HG02852 (cell line): ENCODE data around the gene LMNTD1.

Experiments
- ATAC-seq: cut with Tn5 transposase; IDR thresholded peaks from one replicate; pipeline ENCODE4 v1.9.1; 2021; ENCODE audit warnings: mild to moderate bottlenecking, moderate library complexity; ENCODE audit not compliant: unreplicated experiment

Gene LMNTD1

GRCh38 chr12:25556153-25556552 lies 3.1 kb upstream of the LMNTD1 start:
- ATAC-seq: no peak

GRCh38 chr12:25552681-25553080 lies 402 bp downstream of the LMNTD1 start:
- ATAC-seq: no peak

- ATAC-seq: no peak
These were observed 2.9 kb downstream of the LMNTD1 start for GRCh38 chr12:25550186-25550585.

GRCh38 chr12:25549120-25549519 lies 4.0 kb downstream of the LMNTD1 start:
- no peak for ATAC-seq

- no peak for ATAC-seq
These were observed 6.8 kb downstream of the LMNTD1 start for GRCh38 chr12:25546318-25546717.

- no peak for ATAC-seq
These were observed 19.9 kb downstream of the LMNTD1 start for GRCh38 chr12:25533150-25533549.

GRCh38 chr12:25531502-25532052 lies 21.5 kb downstream of the LMNTD1 start:
- ATAC-seq: no peak

GRCh38 chr12:25529738-25530137 lies 23.3 kb downstream of the LMNTD1 start:
- ATAC-seq: no peak

GRCh38 chr12:25526778-25527177 lies 26.3 kb downstream of the LMNTD1 start:
- no peak for ATAC-seq

GRCh38 chr12:25524366-25524765 lies 28.7 kb downstream of the LMNTD1 start:
- ATAC-seq: no peak

- ATAC-seq: no peak
These were observed 31.3 kb downstream of the LMNTD1 start for GRCh38 chr12:25521625-25522256.

GRCh38 chr12:25518512-25518911 lies 34.6 kb downstream of the LMNTD1 start:
- ATAC-seq: no peak

GRCh38 chr12:25504744-25505143 lies 48.3 kb downstream of the LMNTD1 start:
- ATAC-seq: no peak

- ATAC-seq: no peak
These were observed 49.4 kb downstream of the LMNTD1 start for GRCh38 chr12:25503666-25504065.

GRCh38 chr12:25502596-25502995 lies 50.5 kb downstream of the LMNTD1 start:
- ATAC-seq: no peak

GRCh38 chr12:25502118-25502517 lies 51.0 kb downstream of the LMNTD1 start:
- no peak for ATAC-seq

GRCh38 chr12:25501549-25501948 lies 51.5 kb downstream of the LMNTD1 start:
- ATAC-seq: no peak

GRCh38 chr12:25500651-25501050 lies 52.4 kb downstream of the LMNTD1 start:
- ATAC-seq: no peak

- ATAC-seq: no peak
These were observed 56.1 kb downstream of the LMNTD1 start for GRCh38 chr12:25497021-25497420.

GRCh38 chr12:25496098-25496587 lies 56.9 kb downstream of the LMNTD1 start:
- no peak for ATAC-seq

- no peak for ATAC-seq
These were observed 57.6 kb downstream of the LMNTD1 start for GRCh38 chr12:25495331-25496097.

- ATAC-seq: no peak
These were observed 58.2 kb downstream of the LMNTD1 start for GRCh38 chr12:25494926-25495325.
